Adrenal gland (tissue), 5 donors: ENCODE data around the gene PLEKHA5.

Experiments used
- CTCF ChIP-seq, 6 experiments: fragments of 450-650 bp in 4 of 6; fragments of 200-600 bp in 2 of 6; sonication (generic) in 1 of 6; IDR thresholded peaks; 1 replicate in 5 of 6; 2 replicates in 1 of 6; pipeline versions ENCODE4 v1.5.1 to v1.8.0; 2016 to 2021; ENCODE audit warnings: antibody characterized with exemption in 6 of 6, mild to moderate bottlenecking in 2 of 6, moderate library complexity in 1 of 6
- POLR2A ChIP-seq, 2 donors: fragments of 450-650 bp; IDR thresholded peaks; one replicate each; pipeline ENCODE4 v1.6.1; 2017; ENCODE audit warnings: antibody characterized with exemption in 2 of 2, mild to moderate bottlenecking in 2 of 2, moderate library complexity in 1 of 2
- donor health status: DM: no; HTN: no; CAD: no.

GRCh38 chr12:19211802-19212201 is 82.3 kb downstream of the PLEKHA5 start:
- no peak for TF ChIP-seq CTCF (IDR thresholded peaks at IDR 0.05)
- no peak for TF ChIP-seq POLR2A (IDR thresholded peaks at IDR 0.05)
